Hepatocyte (in vitro differentiated cells): ENCODE measurements around the gene PRR36. TPM values are rescaled to one million over a fixed set of nuclear protein-coding genes. Genes with fewer than 3 reads are reported as not detected.
A peak's percentile ranks its signal among the peaks of the same experiment; 100 is the strongest.
"Not testable (repeated sequence)": the region's sequence is repeated elsewhere in the genome, so short reads cannot be mapped to it uniquely, and the experiment has no call there.

ENCODE experiments used
- DNase-seq: peaks from one replicate; pipeline ENCODE4 v3.0.0-alpha.2; 2016; ENCODE audit warnings: low spot score
- H2AFZ ChIP-seq: fragments of 200-600 bp; sonication (generic); 2 replicates; pipeline ENCODE4 v1.6.0; 2016; ENCODE audit warnings: antibody characterized with exemption, mild to moderate bottlenecking
- H3K27ac ChIP-seq: fragments of 200-600 bp; sonication (generic); 2 replicates; pipeline ENCODE4 v1.5.1; 2016; ENCODE audit warnings: mild to moderate bottlenecking
- H3K27me3 ChIP-seq: fragments of 200-600 bp; sonication (generic); 2 replicates; pipeline ENCODE4 v1.6.1; 2016
- H3K36me3 ChIP-seq: fragments of 200-600 bp; sonication (generic); replicated peaks from 2 replicates; pipeline ENCODE4 v1.5.1; 2016; ENCODE audit warnings: low read depth; ENCODE audit not compliant: insufficient read depth
- H3K4me1 ChIP-seq: fragments of 200-600 bp; sonication (generic); 2 replicates; pipeline ENCODE4 v1.5.1; 2016; ENCODE audit warnings: mild to moderate bottlenecking, moderate library complexity; ENCODE audit not compliant: insufficient read depth
- H3K4me2 ChIP-seq: fragments of 200-600 bp; sonication (generic); 2 replicates; pipeline ENCODE4 v1.6.0; 2016
- H3K4me3 ChIP-seq: fragments of 200-600 bp; sonication (generic); 2 replicates; pipeline ENCODE4 v1.5.1; 2016; ENCODE audit warnings: mild to moderate bottlenecking
- H3K79me2 ChIP-seq: fragments of 200-600 bp; sonication (generic); 2 replicates; pipeline ENCODE4 v1.6.0; 2017; ENCODE audit warnings: mild to moderate bottlenecking
- H3K9me2 ChIP-seq: fragments of 200-600 bp; sonication (generic); replicated peaks from 2 replicates; pipeline ENCODE4 v1.6.0; 2017; ENCODE audit warnings: mild to moderate bottlenecking; ENCODE audit not compliant: insufficient read depth
- H3K9me3 ChIP-seq: fragments of 200-600 bp; sonication (generic); 2 replicates; pipeline ENCODE4 v1.5.1; 2016; ENCODE audit warnings: low read depth, mild to moderate bottlenecking
- H4K20me1 ChIP-seq: fragments of 200-600 bp; sonication (generic); 2 replicates; pipeline ENCODE4 v1.6.0; 2016; ENCODE audit warnings: mild to moderate bottlenecking; ENCODE audit not compliant: insufficient read depth, poor library complexity, severe bottlenecking
- CTCF ChIP-seq: fragments of 200-600 bp; sonication (generic); IDR thresholded peaks from 2 replicates; pipeline ENCODE4 v1.5.1; 2016; ENCODE audit warnings: antibody characterized with exemption, mild to moderate bottlenecking; ENCODE audit not compliant: poor library complexity
- EZH2 ChIP-seq: fragments of 200-600 bp; sonication (generic); IDR thresholded peaks from 2 replicates; pipeline ENCODE4 v1.6.1; 2016; ENCODE audit warnings: antibody characterized with exemption, mild to moderate bottlenecking, borderline replicate concordance
- EZH2phosphoT487 ChIP-seq: fragments of 200-600 bp; sonication (generic); IDR thresholded peaks from one replicate; pipeline ENCODE4 v1.6.1; 2018; ENCODE audit warnings: antibody characterized with exemption, mild to moderate bottlenecking, low read depth, moderate library complexity; ENCODE audit not compliant: unreplicated experiment, severe bottlenecking
- WGBS: methylation state at CpG from one replicate; pipeline ENCODE4 v1.1.6; 2016; ENCODE audit warnings: low lambda C conversion rate; ENCODE audit errors: missing lambda C conversion rate; 5-methylcytosine and 5-hydroxymethylcytosine counted together
- polyA plus RNA-seq: library from polyadenylated mRNA; unstranded; fragments of >200 nt; fragmentation: Nextera tagmentation; extraction: Ambion mirVana; gene quantifications from 2 replicates; pipeline ENCODE4 v1.2.1, GENCODE V29; 2016
- total RNA-seq: library from RNA; depleted of rRNA; stranded (reverse); fragments of >200 nt; gene quantifications from 2 replicates; pipeline ENCODE4 v1.2.3, GENCODE V29; 2014

The PRR36 gene
- total and polyA plus RNA-seq, 2 experiments from 2014 or later: 1.00 to 2.5 TPM

GRCh38 chr19:7919610-7920518, 45.7 kb upstream of the PRR36 start, which contains the start of gene SNAPC2:
Gene SNAPC2, plus strand, starts transcription at chr19:7920338. Its CDS starts 29 bp downstream, at chr19:7920367.
- Histone ChIP-seq H3K36me3 (no peaks in the 10 kb centered on the region), H2AFZ (peak within 1 kb of the TSS; percentile 84), H3K79me2 (no peaks in the 10 kb centered on the region), H3K27ac (peak within 1 kb of the TSS; percentile 93), H3K4me2 (peak within 1 kb of the TSS; percentile 87), H3K9me3 (no peaks in the 10 kb centered on the region), H3K4me1 (peaks cover 36% of the 10 kb centered on the region), H3K4me3 (peak within 1 kb of the TSS; percentile 83), H3K9me2 (no peaks in the 10 kb centered on the region), H3K27me3 (peaks cover 30% of the 10 kb centered on the region), H4K20me1 (no peaks in the 10 kb centered on the region)
- no peak for TF ChIP-seq EZH2phosphoT487
- TF ChIP-seq EZH2: no peak
- TF ChIP-seq CTCF: no peak
- peak; percentile 97 for DNase-seq
- 16% methylated on average over 62 of the region's 62 CpGs for WGBS

DNA sequence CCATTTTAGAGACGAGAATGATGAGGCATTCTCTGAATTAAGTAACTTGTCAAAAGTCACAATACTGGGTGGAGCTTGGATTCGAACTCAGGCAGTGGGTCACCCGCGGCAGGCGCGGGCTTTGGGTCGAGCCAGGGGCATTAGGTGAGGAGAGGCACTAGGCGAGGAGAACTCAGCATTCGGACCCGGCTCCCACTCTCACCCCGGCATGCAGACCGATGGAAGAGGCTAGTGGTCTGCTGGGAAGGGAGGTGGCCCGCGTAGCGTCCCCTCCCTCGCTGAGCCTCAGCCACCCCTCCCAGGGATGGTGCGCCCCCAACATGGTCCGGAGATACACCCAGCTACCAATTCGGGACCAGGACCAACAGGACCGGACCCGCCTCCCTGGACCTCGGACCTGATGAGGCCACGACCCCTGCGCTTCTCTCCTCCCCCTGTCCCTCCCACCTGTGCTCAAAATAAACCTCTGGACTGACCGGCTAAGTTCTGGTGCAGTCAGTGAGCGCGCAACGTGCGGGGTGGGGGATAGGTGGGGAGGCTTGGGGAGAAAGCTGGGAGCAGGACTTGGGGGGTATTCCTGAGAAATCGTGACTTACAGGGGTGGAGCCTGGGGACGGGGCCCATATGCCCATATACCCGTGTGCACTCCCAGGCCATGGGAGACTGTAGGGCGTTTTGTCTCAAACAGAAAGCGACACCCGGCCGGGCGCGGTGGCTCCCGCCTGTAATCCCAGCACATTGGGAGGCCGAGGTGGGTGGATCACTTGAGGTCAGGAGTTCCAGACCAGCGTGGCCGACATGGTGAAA, 44.6 kb upstream of the PRR36 start:
- 93% methylated on average over 42 of the region's 42 CpGs for WGBS
- H3K9me2 ChIP-seq: no peaks in the 10 kb centered on the region
- H3K27me3 ChIP-seq: peaks cover 35% of the 10 kb centered on the region
- no peak overlapping the region for H3K4me3 ChIP-seq
- TF ChIP-seq CTCF: no peak
- no peak for TF ChIP-seq EZH2
- TF ChIP-seq EZH2phosphoT487: no peak
- H3K4me1 ChIP-seq: peaks cover 33% of the 10 kb centered on the region
- H4K20me1 ChIP-seq: no peaks in the 10 kb centered on the region
- no peaks in the 10 kb centered on the region for H3K79me2 ChIP-seq
- H3K9me3 ChIP-seq: no peaks in the 10 kb centered on the region
- no peaks in the 10 kb centered on the region for H3K36me3 ChIP-seq
- no peak overlapping the region for H3K27ac ChIP-seq
- no peak overlapping the region for H2AFZ ChIP-seq
- H3K4me2 ChIP-seq: peak overlapping the region; percentile 95
- DNase-seq: no peak

DNA sequence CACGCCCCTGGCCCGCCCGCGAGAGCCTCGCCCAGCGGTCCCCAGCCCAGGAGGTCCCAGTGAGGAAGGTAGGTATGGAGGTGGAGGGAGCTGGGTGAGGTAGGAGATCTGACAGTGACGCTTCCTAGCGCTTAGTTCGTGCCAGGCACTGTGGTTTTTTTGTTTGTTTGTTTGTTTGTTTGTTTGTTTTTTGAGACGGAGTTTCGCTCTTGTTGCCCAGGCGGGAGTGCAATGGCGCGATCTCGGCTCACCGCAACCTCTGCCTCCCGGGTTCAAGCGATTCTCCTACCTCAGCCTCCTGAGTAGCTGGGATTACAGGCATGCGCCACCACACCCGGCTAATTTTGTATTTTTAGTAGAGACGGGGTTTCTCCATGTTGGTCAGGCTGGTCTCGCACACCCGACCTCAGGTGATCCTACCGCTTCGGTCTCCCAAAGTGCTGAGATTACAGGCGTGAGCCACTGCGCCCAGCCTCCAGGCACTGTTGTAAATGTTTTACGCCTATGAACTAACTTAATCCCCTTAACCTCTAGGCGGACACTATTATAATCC, 43.9 kb upstream of the PRR36 start:
- not testable (repeated sequence) for H3K27ac ChIP-seq, H3K9me3 ChIP-seq, H3K79me2 ChIP-seq, DNase-seq, H3K36me3 ChIP-seq, H4K20me1 ChIP-seq, H3K9me2 ChIP-seq
- Histone ChIP-seq H3K4me1 (peaks cover 33% of the 10 kb centered on the region), H3K27me3 (peaks cover 35% of the 10 kb centered on the region), H3K4me2 (peak overlapping the region; percentile 95), H2AFZ (peak overlapping the region; percentile 60), H3K4me3 (peak overlapping the region; percentile 1)
- 44% methylated on average over 29 of the region's 29 CpGs for WGBS
